HG03571 (cell line): ENCODE measurements around the gene TMEM98.
"Not testable (repeated sequence)": the region's sequence is repeated elsewhere in the genome, so short reads cannot be mapped to it uniquely, and the experiment has no call there.

Experiments
- ATAC-seq: cut with Tn5 transposase; IDR thresholded peaks from one replicate; pipeline ENCODE4 v1.9.1; 2021; ENCODE audit not compliant: unreplicated experiment

The TMEM98 gene

GRCh38 chr17:32927724-32928585 lies at the start of gene TMEM98:
TSS of gene TMEM98 (plus strand) at chr17:32928153. CDS start at chr17:32931529, 3,376 bp downstream.
- no peak for ATAC-seq

GRCh38 chr17:32878211-32878610 lies 49.7 kb upstream of the TMEM98 start:
- ATAC-seq, result no peak

- no peak for ATAC-seq
Measured at GRCh38 chr17:32879134-32879533, 48.8 kb upstream of the TMEM98 start.

- no peak for ATAC-seq
Measured at GRCh38 chr17:32880671-32881453, 47.1 kb upstream of the TMEM98 start.

GRCh38 chr17:32882029-32882428 lies 45.9 kb upstream of the TMEM98 start:
- ATAC-seq, result no peak

GRCh38 chr17:32882734-32883133 lies 45.2 kb upstream of the TMEM98 start:
- no peak for ATAC-seq

- ATAC-seq, result not testable (repeated sequence)
Measured at GRCh38 chr17:32886951-32887350, 41.0 kb upstream of the TMEM98 start.

- ATAC-seq, result not testable (repeated sequence)
Measured at GRCh38 chr17:32887410-32887809, 40.5 kb upstream of the TMEM98 start.

GRCh38 chr17:32894245-32894644 lies 33.7 kb upstream of the TMEM98 start:
- ATAC-seq, result no peak

GRCh38 chr17:32896647-32897258 lies 31.2 kb upstream of the TMEM98 start:
- no peak for ATAC-seq

GRCh38 chr17:32899236-32900013 lies 28.5 kb upstream of the TMEM98 start:
- ATAC-seq, result no peak

- ATAC-seq, result no peak
Measured at GRCh38 chr17:32901743-32902142, 26.2 kb upstream of the TMEM98 start.

GRCh38 chr17:32903774-32904673 lies 23.9 kb upstream of the TMEM98 start:
- ATAC-seq, result no peak

- no peak for ATAC-seq
Measured at GRCh38 chr17:32904891-32905290, 23.1 kb upstream of the TMEM98 start.

- no peak for ATAC-seq
Measured at GRCh38 chr17:32907583-32907982, 20.4 kb upstream of the TMEM98 start.

GRCh38 chr17:32909787-32910369 lies 18.1 kb upstream of the TMEM98 start:
- no peak for ATAC-seq

- no peak for ATAC-seq
Measured at GRCh38 chr17:32910769-32911168, 17.2 kb upstream of the TMEM98 start.

- ATAC-seq, result no peak
Measured at GRCh38 chr17:32912218-32912897, 15.6 kb upstream of the TMEM98 start.

- ATAC-seq, result no peak
Measured at GRCh38 chr17:32913593-32913992, 14.4 kb upstream of the TMEM98 start.
